ENCODE measurements around the gene PPP2R5A.

PPP2R5A gene

GRCh38 chr1:212237651-212238050 lies 47.6 kb upstream of the PPP2R5A start (continued):
- TF ChIP-seq, protein P1, sequence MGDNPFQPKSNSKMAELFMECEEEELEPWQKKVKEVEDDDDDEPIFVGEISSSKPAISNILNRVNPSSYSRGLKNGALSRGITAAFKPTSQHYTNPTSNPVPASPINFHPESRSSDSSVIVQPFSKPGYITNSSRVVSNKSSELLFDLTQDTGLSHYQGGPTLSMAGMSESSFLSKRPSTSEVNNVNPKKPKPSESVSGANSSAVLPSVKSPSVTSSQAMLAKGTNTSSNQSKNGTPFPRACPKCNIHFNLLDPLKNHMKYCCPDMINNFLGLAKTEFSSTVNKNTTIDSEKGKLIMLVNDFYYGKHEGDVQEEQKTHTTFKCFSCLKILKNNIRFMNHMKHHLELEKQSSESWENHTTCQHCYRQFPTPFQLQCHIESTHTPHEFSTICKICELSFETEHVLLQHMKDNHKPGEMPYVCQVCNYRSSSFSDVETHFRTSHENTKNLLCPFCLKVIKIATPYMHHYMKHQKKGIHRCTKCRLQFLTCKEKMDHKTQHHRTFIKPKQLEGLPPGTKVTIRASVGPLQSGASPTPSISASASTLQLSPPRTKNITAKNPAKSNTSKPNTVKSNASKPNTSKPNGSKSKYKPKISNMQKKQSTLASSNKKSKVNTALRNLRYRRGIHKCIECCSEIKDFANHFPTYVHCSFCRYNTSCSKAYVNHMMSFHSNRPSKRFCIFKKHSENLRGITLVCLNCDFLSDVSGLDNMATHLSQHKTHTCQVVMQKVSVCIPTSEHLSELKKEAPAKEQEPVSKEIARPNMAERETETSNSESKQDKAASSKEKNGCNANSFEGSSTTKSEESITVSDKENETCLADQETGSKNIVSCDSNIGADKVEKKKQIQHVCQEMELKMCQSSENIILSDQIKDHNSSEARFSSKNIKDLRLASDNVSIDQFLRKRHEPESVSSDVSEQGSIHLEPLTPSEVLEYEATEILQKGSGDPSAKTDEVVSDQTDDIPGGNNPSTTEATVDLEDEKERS (tag by site-specific recombination; IDR thresholded peaks at IDR 0.05), result no peak
- TF ChIP-seq TRIM28 (IDR thresholded peaks at IDR 0.05; ENCODE audit: borderline replicate concordance, low read length), result no peak

GRCh38 chr1:212238552-212238951 lies 46.7 kb upstream of the PPP2R5A start:
- H3K9me3 ChIP-seq (ENCODE audit: control insufficient read depth, insufficient read depth, low read depth, low read length), result no peaks in the 10 kb centered on the region
- CTCF ChIA-PET, result interaction anchor here (0.6 to 1.1 kb wide), 2 partner anchors 125 to 168 kb away, joined by 3 to 5 read pairs; no protein-coding TSS in a partner anchor
- POLR2A ChIA-PET, result no interaction called here
- H3K27ac ChIP-seq (ENCODE audit: extremely low read depth, low read depth, low read length), result no peak overlapping the region
- H3K4me3 ChIP-seq (ENCODE audit: low read depth, low read length), result no peak overlapping the region
- TF ChIP-seq ATF2 (tag by site-specific recombination; IDR thresholded peaks at IDR 0.05; ENCODE audit: low read depth) (no peak), ZNF341 (tag by site-specific recombination; IDR thresholded peaks at IDR 0.05; ENCODE audit: low read depth) (peak; percentile 36), ZNF423 (tag by site-specific recombination; IDR thresholded peaks at IDR 0.05) (no peak)
- no peaks in the 10 kb centered on the region for H3K36me3 ChIP-seq (ENCODE audit: control insufficient read depth in 2 of 2, insufficient read depth in 1 of 2, low read length in 2 of 2)
- no peaks in the 10 kb centered on the region for H3K4me1 ChIP-seq (ENCODE audit: control insufficient read depth, insufficient read depth, low read length)

GRCh38 chr1:212241501-212241900 lies 43.7 kb upstream of the PPP2R5A start:
- no peaks in the 10 kb centered on the region for H3K36me3 ChIP-seq (ENCODE audit: control insufficient read depth in 2 of 2, insufficient read depth in 1 of 2, low read length in 2 of 2)
- H3K4me3 ChIP-seq (ENCODE audit: low read depth, low read length), result no peak overlapping the region
- no peak for TF ChIP-seq BCL11B (tag by site-specific recombination; IDR thresholded peaks at IDR 0.05; ENCODE audit: low read depth)
- TF ChIP-seq ZNF10 (tag by site-specific recombination; IDR thresholded peaks at IDR 0.05), result no peak
- H3K9me3 ChIP-seq (ENCODE audit: control insufficient read depth, insufficient read depth, low read depth, low read length), result no peaks in the 10 kb centered on the region
- H3K4me1 ChIP-seq (ENCODE audit: control insufficient read depth, insufficient read depth, low read length), result no peaks in the 10 kb centered on the region
- CTCF ChIA-PET, result interaction anchor here (0.7 kb wide), 1 partner anchor 508 kb away, joined by 3 read pairs; no protein-coding TSS in a partner anchor
- H3K27ac ChIP-seq (ENCODE audit: extremely low read depth, low read depth, low read length), result no peak overlapping the region
- POLR2A ChIA-PET, result no interaction called here

DNA sequence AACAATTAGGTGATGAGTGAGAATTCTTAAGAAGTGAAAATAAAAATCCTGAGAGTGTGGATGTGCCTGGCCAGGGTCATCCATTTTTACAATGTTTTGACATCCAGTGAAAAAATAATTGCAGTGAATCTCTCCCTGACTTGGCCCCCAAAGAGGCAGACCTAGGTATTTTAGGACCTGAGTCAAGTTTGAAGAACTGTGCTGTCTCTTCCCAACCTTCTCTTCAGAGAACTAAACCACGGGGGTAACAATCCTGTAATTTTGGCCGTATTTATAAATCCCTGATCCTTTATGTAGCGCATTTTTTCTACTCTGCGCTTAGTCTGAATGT lies 43.3 kb upstream of the PPP2R5A start:
- POLR2A ChIA-PET, result no interaction called here
- CTCF ChIA-PET, result no interaction called here
- no peaks in the 10 kb centered on the region for H3K4me1 ChIP-seq (ENCODE audit: control insufficient read depth, insufficient read depth, low read length)
- H3K4me3 ChIP-seq (ENCODE audit: low read depth, low read length), result no peak overlapping the region
- no peak overlapping the region for H3K27ac ChIP-seq (ENCODE audit: extremely low read depth, low read depth, low read length)
- TF ChIP-seq SP2 (tag by site-specific recombination; IDR thresholded peaks at IDR 0.05) (no peak), ZNF280C (tag by site-specific recombination; IDR thresholded peaks at IDR 0.05) (no peak), ZIC2 (tag by site-specific recombination; IDR thresholded peaks at IDR 0.05) (no peak), ZNF174 (tag by site-specific recombination; IDR thresholded peaks at IDR 0.05) (no peak), ZNF626 (tag by site-specific recombination; IDR thresholded peaks at IDR 0.05) (no peak)
- no peaks in the 10 kb centered on the region for H3K9me3 ChIP-seq (ENCODE audit: control insufficient read depth, insufficient read depth, low read depth, low read length)
- H3K36me3 ChIP-seq (ENCODE audit: control insufficient read depth in 2 of 2, insufficient read depth in 1 of 2, low read length in 2 of 2), result no peaks in the 10 kb centered on the region

Data from HEK293 (cell line).